ENCODE measurements around the gene METTL1. TPM values are rescaled to one million over a fixed set of nuclear protein-coding genes. Genes with fewer than 3 reads are reported as not detected.

Gene METTL1
- total RNA-seq, 1 donor = 5.2 TPM

- no peak for DNase-seq (ENCODE audit: low read depth)
- H3K4me3 ChIP-seq (ENCODE audit: low read depth, low read length) = peak overlapping the region; percentile 99
- no peak for TF ChIP-seq CTCF (IDR thresholded peaks at IDR 0.05; ENCODE audit: insufficient read depth, low read depth, low read length)
Observed at GRCh38 chr12:57745485-57745881, 26.4 kb downstream of the METTL1 start.

GRCh38 chr12:57744777-57745484 lies 27.0 kb downstream of the METTL1 start, which contains the start of gene TSPAN31:
TSPAN31 (plus strand) TSS chr12:57745039; CDS start chr12:57745155, 116 bp downstream.
- DNase-seq (ENCODE audit: low read depth) = peak; percentile 99
- no peak for TF ChIP-seq CTCF (IDR thresholded peaks at IDR 0.05; ENCODE audit: insufficient read depth, low read depth, low read length)
- H3K4me3 ChIP-seq (ENCODE audit: low read depth, low read length) = peak within 1 kb of the TSS; percentile 99

DNA sequence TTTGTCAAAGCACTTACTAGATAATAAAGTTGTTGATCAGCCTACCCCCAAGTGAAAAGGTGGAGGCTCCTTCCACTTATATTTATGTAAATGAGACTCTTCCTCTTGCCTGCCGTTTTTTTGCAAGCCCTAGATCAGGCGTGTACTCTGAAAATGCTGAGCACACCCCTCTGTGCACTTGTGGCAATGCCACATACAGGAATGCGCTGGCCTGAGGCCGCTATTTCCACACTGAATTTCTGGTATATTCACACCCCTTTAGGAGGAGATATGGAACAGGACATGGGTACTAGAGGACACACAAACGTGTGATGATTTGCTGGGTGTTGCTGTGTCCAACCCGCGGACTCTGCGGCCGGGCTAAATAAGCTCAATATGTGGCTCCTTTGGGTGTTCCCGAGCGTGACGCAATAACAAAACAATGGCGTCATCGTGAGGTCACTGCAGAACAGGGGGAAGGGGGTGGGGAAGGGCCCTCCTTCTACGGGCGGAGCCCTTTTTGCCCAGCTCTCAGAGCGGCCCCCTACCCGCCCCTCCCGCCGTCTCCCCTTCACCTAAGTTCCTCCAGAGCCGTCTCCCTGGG lies 27.6 kb downstream of the METTL1 start:
- peak; percentile 90 for DNase-seq (ENCODE audit: low read depth)
- H3K4me3 ChIP-seq (ENCODE audit: low read depth, low read length) = peak overlapping the region; percentile 99
- no peak for TF ChIP-seq CTCF (IDR thresholded peaks at IDR 0.05; ENCODE audit: insufficient read depth, low read depth, low read length)

DNA sequence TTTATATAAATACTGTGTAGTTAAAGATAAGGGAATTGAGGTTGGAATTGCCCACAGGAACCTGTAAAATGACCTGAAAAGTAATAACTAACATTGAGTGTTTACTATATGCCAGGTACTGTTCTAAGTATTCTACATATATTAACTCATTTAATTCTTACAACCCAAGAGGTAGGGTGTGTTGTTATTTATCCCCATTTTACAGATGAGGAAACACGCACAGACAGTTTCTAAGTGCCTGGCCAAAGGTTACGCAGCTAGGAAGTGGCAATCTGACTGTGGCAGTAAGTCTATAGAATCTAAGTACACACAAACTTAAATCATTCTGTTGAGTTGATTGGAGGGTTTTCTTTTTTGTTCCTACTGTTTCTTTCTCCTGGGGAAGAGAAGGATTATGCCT lies 28.1 kb downstream of the METTL1 start:
- no peak for TF ChIP-seq CTCF (IDR thresholded peaks at IDR 0.05; ENCODE audit: insufficient read depth, low read depth, low read length)
- no peak overlapping the region for H3K4me3 ChIP-seq (ENCODE audit: low read depth, low read length)
- no peak for DNase-seq (ENCODE audit: low read depth)

- no peak for TF ChIP-seq CTCF (IDR thresholded peaks at IDR 0.05; ENCODE audit: insufficient read depth, low read depth, low read length)
- DNase-seq (ENCODE audit: low read depth) = no peak
- no peak overlapping the region for H3K4me3 ChIP-seq (ENCODE audit: low read depth, low read length)
Observed at GRCh38 chr12:57741844-57742738, 29.8 kb downstream of the METTL1 start.

- no peak overlapping the region for H3K4me3 ChIP-seq (ENCODE audit: low read depth, low read length)
- TF ChIP-seq CTCF (IDR thresholded peaks at IDR 0.05; ENCODE audit: insufficient read depth, low read depth, low read length) = no peak
- DNase-seq (ENCODE audit: low read depth) = no peak
Observed at GRCh38 chr12:57741413-57741789, 30.5 kb downstream of the METTL1 start.

All from fibroblast of villous mesenchyme (primary cell).